Neural crest cell (in vitro differentiated cells): ENCODE results near the gene DDX11. TPM values are rescaled to one million over a fixed set of nuclear protein-coding genes. Genes with fewer than 3 reads are reported as not detected.
"Not testable (repeated sequence)": the region's sequence is repeated elsewhere in the genome, so short reads cannot be mapped to it uniquely, and the experiment has no call there.

Source experiments
- DNase-seq: peaks from one replicate; pipeline ENCODE4 v3.0.0; 2021; ENCODE audit warnings: low read depth, mixed read lengths, low spot score
- H3K27ac Mint-ChIP-seq: one replicate; pipeline ENCODE4 v1.8.0; 2021; ENCODE audit warnings: mild to moderate bottlenecking, mixed read lengths; ENCODE audit not compliant: unreplicated experiment
- H3K27me3 Mint-ChIP-seq: 2 replicates; pipeline ENCODE4 v1.8.0; 2021; ENCODE audit warnings: low read depth, mild to moderate bottlenecking, mixed read lengths
- H3K36me3 Mint-ChIP-seq: 2 replicates; pipeline ENCODE4 v1.8.0; 2021; ENCODE audit warnings: low read depth, mild to moderate bottlenecking, mixed read lengths
- H3K4me1 Mint-ChIP-seq: 2 replicates; pipeline ENCODE4 v1.8.0; 2021; ENCODE audit warnings: mixed read lengths
- H3K4me3 Mint-ChIP-seq: one replicate; pipeline ENCODE4 v1.8.0; 2021; ENCODE audit warnings: mild to moderate bottlenecking, mixed read lengths
- H3K9me3 Mint-ChIP-seq: 2 replicates; pipeline ENCODE4 v1.8.0; 2021; ENCODE audit warnings: mixed read lengths
- total RNA-seq: library from RNA; stranded (reverse); gene quantifications from 2 replicates; pipeline ENCODE4 v1.2.1, GENCODE V29; 2021
- TF ChIP-seq, protein P1 (sequence below): fragments of 200-600 bp; sonication (generic); conservative IDR thresholded peaks from 2 replicates; pipeline ENCODE4 v1.5.0; 2021; ENCODE audit warnings: antibody characterized with exemption, mild to moderate bottlenecking

The DDX11 gene
- total RNA-seq, 1 donor from 2014 or later, result 202 TPM

DNA sequence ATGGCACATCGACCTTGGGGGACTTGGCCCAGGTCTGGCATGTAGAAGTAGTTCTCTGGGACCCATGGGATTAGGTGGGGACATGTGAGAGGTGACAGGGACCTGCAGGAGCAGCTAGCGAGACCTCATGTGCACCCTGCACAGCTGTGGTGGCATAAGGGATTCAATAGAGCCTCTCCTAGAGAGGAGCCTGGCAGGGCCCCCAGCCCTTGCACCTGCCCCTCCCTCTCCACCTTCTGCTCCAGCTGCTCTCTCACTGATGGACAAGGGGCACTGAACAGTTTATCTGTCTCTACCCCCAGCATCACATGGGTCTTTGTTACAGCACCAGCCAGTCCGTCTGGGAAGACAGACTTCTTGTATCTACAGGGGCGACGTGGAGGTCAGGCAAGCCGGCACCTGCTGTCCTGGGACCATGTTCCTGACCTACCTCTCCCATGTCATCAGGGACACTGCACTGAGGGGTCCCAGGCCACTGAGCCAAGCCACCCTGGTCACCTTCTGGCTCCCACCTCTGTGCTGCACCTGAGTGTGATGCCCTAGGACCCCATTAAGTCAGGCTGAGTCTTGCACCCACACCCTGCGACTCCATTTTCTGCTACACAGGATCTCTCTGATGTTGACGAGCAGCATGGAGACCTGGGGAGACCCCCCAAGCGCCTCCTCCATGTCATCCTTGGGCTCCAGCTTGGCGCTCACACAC is 32.6 kb downstream of the DDX11 start:
- Mint-ChIP-seq H3K4me3 (no peak overlapping the region), H3K27me3 (peaks cover 2% of the 10 kb centered on the region), H3K27ac (no peak overlapping the region), H3K9me3 (no peaks in the 10 kb centered on the region), H3K36me3 (peaks cover 3% of the 10 kb centered on the region), H3K4me1 (peaks cover 7% of the 10 kb centered on the region)
- no peak for DNase-seq
- TF ChIP-seq, protein P1, sequence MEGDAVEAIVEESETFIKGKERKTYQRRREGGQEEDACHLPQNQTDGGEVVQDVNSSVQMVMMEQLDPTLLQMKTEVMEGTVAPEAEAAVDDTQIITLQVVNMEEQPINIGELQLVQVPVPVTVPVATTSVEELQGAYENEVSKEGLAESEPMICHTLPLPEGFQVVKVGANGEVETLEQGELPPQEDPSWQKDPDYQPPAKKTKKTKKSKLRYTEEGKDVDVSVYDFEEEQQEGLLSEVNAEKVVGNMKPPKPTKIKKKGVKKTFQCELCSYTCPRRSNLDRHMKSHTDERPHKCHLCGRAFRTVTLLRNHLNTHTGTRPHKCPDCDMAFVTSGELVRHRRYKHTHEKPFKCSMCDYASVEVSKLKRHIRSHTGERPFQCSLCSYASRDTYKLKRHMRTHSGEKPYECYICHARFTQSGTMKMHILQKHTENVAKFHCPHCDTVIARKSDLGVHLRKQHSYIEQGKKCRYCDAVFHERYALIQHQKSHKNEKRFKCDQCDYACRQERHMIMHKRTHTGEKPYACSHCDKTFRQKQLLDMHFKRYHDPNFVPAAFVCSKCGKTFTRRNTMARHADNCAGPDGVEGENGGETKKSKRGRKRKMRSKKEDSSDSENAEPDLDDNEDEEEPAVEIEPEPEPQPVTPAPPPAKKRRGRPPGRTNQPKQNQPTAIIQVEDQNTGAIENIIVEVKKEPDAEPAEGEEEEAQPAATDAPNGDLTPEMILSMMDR, result no peak

DNA sequence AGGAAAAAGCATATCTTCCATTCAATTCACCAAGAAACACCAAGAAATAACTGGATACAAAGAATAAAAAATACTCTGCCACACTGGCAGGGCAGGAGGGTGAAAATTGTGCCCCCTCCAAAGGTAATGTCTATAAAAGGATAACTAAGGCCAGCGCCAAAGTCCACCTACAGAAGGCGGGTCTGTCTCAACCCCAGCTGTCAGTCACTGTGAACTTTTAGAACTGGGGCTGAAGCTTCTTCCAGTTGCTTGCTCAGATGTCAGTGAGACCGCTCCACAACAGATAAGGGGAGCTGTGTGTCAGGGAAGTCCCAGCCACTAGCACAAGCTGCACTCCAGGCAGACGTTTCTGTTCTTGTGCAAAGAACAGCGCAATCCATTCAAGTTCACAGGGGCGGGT is 36.1 kb downstream of the DDX11 start:
- not testable (repeated sequence) for H3K4me3 Mint-ChIP-seq, H3K9me3 Mint-ChIP-seq, H3K27ac Mint-ChIP-seq, H3K36me3 Mint-ChIP-seq, DNase-seq, H3K4me1 Mint-ChIP-seq, H3K27me3 Mint-ChIP-seq

DNA sequence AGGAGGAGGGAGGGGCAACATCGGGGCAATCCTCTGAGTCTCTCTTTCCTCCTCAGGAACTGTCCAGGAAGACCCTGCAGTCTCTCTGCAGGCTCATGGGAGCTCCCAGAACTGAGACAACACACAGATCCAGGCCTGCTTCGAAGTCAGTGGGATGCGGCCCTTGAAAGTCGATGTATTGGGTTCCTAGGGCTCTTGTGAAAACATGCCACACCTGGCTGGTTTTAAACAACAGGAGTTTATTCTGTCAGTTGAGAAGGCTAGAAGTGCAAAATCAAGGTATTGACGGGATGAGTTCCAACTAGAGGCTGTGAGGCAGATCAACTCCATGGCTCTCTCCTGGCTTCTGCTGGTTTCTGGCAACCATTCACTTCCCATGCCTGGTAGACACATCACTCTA is 36.6 kb downstream of the DDX11 start:
- H3K4me1 Mint-ChIP-seq, H3K9me3 Mint-ChIP-seq, H3K27ac Mint-ChIP-seq, DNase-seq, H3K4me3 Mint-ChIP-seq, H3K36me3 Mint-ChIP-seq: not testable (repeated sequence)
- H3K27me3 Mint-ChIP-seq, result peaks cover 14% of the 10 kb centered on the region

DNA sequence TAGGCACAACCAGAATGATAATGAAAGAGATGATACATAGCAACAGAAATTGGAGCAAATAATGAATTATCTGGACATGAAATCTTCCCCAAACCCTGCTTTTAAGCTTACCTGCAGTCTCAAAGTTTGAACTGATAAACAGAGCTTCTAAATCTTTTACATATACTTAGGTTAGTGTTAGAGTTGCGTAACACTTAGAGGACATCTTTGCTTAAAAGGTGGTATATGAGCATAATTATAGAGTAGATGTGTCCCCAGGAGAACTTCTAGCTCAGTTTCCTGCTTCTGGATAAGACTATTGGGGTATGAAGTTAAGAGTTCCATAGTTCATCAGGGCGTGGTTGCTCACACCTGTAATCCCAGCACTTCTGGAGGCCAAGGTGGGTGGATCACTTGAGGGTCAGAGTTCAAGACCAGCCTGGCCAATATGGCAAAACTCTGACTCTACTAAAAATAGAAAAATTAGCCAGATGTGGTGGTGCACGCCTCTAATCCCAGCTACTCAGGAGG is 41.5 kb downstream of the DDX11 start:
- not testable (repeated sequence) for H3K4me1 Mint-ChIP-seq, H3K9me3 Mint-ChIP-seq, H3K36me3 Mint-ChIP-seq, H3K4me3 Mint-ChIP-seq, DNase-seq, H3K27ac Mint-ChIP-seq
- peaks cover 51% of the 10 kb centered on the region for H3K27me3 Mint-ChIP-seq

DNA sequence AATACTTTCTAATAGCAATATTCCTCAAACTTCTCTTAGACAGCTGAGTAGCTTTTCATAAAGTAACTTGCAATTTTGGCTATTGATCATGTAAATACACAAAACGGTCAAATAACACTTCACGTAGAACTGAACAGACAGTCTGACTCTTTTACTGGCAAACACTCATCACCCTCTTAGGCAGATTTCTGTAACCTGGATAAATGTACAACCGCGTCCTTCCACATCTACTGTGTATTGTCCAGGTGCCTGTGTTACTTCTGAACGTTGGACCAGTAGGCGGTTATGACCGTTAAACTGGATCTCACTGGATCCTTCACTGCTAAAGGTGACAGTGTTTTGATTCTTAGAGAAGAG is 43.2 kb downstream of the DDX11 start:
- not testable (repeated sequence) for H3K4me1 Mint-ChIP-seq, DNase-seq, H3K36me3 Mint-ChIP-seq, H3K27ac Mint-ChIP-seq, H3K9me3 Mint-ChIP-seq
- peak overlapping the region; percentile 88 for H3K4me3 Mint-ChIP-seq
- H3K27me3 Mint-ChIP-seq, result peaks cover 59% of the 10 kb centered on the region

DNA sequence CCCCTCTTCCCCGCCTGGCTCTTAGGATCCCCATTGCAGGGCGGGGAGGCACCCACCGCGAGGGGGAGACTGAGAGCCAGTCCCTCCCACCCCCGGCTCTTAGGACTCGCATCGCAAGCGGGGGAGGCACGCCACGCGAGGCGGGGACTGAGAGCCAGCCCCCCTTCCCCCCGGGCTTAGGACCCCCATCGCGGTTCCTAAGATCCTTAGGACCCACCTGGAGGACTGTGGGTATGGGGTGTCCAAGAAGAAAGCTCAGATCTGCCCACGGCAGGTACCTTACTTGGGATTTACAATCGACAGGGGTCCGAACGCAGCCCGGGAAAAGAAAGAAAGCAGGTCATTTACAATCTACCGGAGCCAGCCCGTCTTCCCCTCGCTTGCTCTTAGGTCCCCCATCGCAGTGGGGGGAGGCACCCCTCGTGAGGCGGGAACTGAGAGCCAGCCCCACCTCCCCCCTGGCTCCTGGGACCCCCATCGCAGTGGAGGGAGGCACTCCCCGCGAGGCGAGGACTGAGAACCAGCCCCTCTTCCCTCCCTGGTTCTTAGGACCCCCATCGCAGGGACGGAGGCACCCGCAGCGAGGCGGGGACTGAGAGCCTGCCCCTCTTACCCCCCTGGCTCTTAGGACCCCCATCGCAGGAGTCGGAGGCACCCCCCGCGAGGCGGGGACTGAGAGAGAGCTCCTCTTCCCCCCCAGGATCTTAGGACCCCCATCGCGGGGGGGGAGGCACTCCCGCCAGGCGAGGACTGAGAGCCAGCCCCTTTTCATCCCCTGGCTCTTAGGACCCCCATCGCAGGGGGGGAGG is 43.7 kb downstream of the DDX11 start:
- peaks cover 4% of the 10 kb centered on the region for H3K4me1 Mint-ChIP-seq
- no peaks in the 10 kb centered on the region for H3K9me3 Mint-ChIP-seq
- no peaks in the 10 kb centered on the region for H3K36me3 Mint-ChIP-seq
- H3K4me3 Mint-ChIP-seq, result peak overlapping the region; percentile 88
- TF ChIP-seq, protein P1, result peak; percentile 97
- H3K27me3 Mint-ChIP-seq, result peaks cover 61% of the 10 kb centered on the region
- DNase-seq, result peak; percentile 67
- no peak overlapping the region for H3K27ac Mint-ChIP-seq

DNA sequence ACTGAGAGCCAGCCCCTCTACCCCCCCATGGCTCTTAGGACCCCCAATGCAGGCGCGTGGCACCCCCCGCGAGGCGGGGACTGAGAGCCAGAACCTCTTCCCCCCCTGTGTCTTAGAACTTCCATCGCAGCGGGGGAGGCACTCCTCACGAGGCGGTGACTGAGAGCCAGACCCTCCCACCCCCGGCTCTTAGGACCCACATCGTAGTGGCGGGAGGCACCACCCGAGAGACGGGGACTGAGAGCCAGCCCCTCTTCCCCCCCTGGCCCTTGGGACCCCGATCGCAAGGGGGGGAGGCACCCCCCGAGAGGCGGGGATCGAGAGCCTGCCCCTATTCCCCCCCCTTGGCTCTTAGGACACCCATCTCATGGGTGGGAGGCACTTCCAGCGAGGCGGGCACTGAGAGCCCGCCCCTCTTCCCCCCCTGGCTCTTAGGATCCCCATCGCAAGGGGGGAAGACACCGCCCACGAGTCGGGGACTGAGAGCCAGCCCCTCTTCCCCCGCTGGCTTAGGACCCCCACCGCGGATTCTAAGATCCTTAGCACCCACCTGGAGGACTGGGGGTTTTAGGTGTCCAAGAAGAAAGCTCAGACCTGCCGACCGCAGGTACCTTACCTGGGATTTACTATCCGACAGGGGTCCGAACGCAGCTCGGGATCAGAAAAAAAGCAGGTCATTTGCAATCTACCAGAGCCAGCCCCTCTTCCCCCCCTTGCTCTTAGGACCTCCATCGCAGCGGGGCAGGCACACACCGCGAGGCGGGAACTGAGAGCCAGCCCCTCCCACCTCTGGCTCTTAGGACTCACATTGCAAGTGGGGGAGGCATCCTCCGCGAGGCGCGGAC is 44.9 kb downstream of the DDX11 start:
- no peaks in the 10 kb centered on the region for H3K36me3 Mint-ChIP-seq
- DNase-seq, result peak; percentile 43
- peaks cover 7% of the 10 kb centered on the region for H3K4me1 Mint-ChIP-seq
- peaks cover 56% of the 10 kb centered on the region for H3K27me3 Mint-ChIP-seq
- H3K9me3 Mint-ChIP-seq, result no peaks in the 10 kb centered on the region
- H3K27ac Mint-ChIP-seq, result no peak overlapping the region
- H3K4me3 Mint-ChIP-seq, result peak overlapping the region; percentile 86
- TF ChIP-seq, protein P1, result no peak
